Esophagus muscularis mucosa (tissue), 4 donors: ENCODE measurements around the gene PKHD1. TPM values are rescaled to one million over a fixed set of nuclear protein-coding genes. Genes with fewer than 3 reads are reported as not detected.

Experiments
- DNase-seq: peaks from one replicate; pipeline ENCODE4 v3.0.0-alpha.2; 2017; ENCODE audit errors: extremely low spot score
- H3K27ac ChIP-seq, 4 donors: fragments of 200-600 bp; sonication (generic); replicated peaks in 1 of 4; 1 replicate in 3 of 4; 2 replicates in 1 of 4; pipeline ENCODE4 v1.5.1; 2016 to 2019; ENCODE audit warnings: mild to moderate bottlenecking in 1 of 4
- H3K27me3 ChIP-seq, 4 donors: fragments of 200-600 bp; sonication (generic); one replicate each; pipeline versions ENCODE4 v1.5.1 to v1.6.0; 2016 to 2019
- H3K36me3 ChIP-seq, 4 donors: fragments of 200-600 bp; sonication (generic); one replicate each; pipeline ENCODE4 v1.5.1; 2016 to 2019
- H3K4me1 ChIP-seq, 4 donors: fragments of 200-600 bp; sonication (generic); one replicate each; pipeline ENCODE4 v1.5.1; 2016 to 2019
- H3K4me3 ChIP-seq, 4 donors: fragments of 200-600 bp; sonication (generic); 1 replicate in 2 of 4; 2 replicates in 2 of 4; pipeline ENCODE4 v1.5.1; 2016 to 2019; ENCODE audit warnings: mild to moderate bottlenecking in 4 of 4, moderate library complexity in 1 of 4
- H3K9me3 ChIP-seq, 4 donors: fragments of 200-600 bp; sonication (generic); 1 replicate in 3 of 4; 2 replicates in 1 of 4; pipeline ENCODE4 v1.5.1; 2016 to 2019
- EP300 ChIP-seq: sonication (generic); formaldehyde crosslinking; IDR thresholded peaks from one replicate; pipeline ENCODE4 v1.6.1; 2017; ENCODE audit warnings: antibody characterized with exemption
- POLR2A ChIP-seq: fragments of 450-650 bp; IDR thresholded peaks from one replicate; pipeline ENCODE4 v1.6.1; 2017; ENCODE audit warnings: antibody characterized with exemption, moderate library complexity, mild to moderate bottlenecking, low read depth
- POLR2AphosphoS5 ChIP-seq, 2 donors: sonication (generic); formaldehyde crosslinking; IDR thresholded peaks; one replicate each; pipeline ENCODE4 v1.6.1; 2017; ENCODE audit warnings: antibody characterized with exemption in 2 of 2
- WGBS: methylation state at CpG from one replicate; pipeline ENCODE4 v1.1.5; 2018; 5-methylcytosine and 5-hydroxymethylcytosine counted together
- intact Hi-C: fragments of 100-400 bp; cut with DNase I; formaldehyde crosslinking; loops from one replicate; pipeline ENCODE4 v1.15.1; 2023
- total RNA-seq, 4 donors: library from RNA; depleted of rRNA; stranded (reverse); fragments of >200 nt; gene quantifications; one replicate each; pipeline versions ENCODE4 v1.1.0 to v1.2.1, GENCODE V29; 2016
- TF ChIP-seq, protein P1 (sequence below), 3 experiments: fragments of 200-600 bp in 2 of 3; fragments of 450-650 bp in 1 of 3; sonication (generic) in 2 of 3; IDR thresholded peaks; one replicate each; pipeline ENCODE4 v1.5.1; 2017 to 2019; ENCODE audit warnings: antibody characterized with exemption in 3 of 3, mild to moderate bottlenecking in 2 of 3, moderate library complexity in 1 of 3

PKHD1 gene
- total RNA-seq, 4 donors from 2014 or later = under 0.01 TPM; not detected in 3

DNA sequence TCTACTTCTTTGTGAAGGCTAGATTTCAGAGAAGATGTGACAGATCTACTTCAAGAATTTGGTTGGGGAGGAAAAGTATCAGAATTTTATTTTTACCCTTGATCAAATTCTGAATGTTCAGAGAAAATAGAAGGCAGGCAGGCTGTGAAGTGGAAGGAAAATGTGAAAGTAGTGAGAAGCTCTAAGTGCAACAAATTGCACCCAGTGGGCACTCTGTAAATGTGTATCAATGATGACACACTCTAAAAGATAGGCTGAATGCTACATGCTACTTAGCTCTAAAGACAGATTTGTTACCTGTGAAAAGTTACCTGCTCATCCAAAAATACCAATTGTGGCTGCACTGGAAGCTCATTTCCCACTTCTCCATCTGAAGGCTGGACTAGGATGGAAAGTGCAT lies 438.6 kb downstream of the PKHD1 start:
- Histone ChIP-seq H3K36me3 (no peaks in the 10 kb centered on the region), H3K27ac (no peak overlapping the region), H3K4me1 (no peaks in the 10 kb centered on the region), H3K4me3 (no peak overlapping the region), H3K9me3 (no peaks in the 10 kb centered on the region), H3K27me3 (no peaks in the 10 kb centered on the region)
- no peak for TF ChIP-seq POLR2AphosphoS5 (IDR thresholded peaks at IDR 0.05)
- TF ChIP-seq POLR2A = no peak
- no peak for TF ChIP-seq EP300
- TF ChIP-seq, protein P1, sequence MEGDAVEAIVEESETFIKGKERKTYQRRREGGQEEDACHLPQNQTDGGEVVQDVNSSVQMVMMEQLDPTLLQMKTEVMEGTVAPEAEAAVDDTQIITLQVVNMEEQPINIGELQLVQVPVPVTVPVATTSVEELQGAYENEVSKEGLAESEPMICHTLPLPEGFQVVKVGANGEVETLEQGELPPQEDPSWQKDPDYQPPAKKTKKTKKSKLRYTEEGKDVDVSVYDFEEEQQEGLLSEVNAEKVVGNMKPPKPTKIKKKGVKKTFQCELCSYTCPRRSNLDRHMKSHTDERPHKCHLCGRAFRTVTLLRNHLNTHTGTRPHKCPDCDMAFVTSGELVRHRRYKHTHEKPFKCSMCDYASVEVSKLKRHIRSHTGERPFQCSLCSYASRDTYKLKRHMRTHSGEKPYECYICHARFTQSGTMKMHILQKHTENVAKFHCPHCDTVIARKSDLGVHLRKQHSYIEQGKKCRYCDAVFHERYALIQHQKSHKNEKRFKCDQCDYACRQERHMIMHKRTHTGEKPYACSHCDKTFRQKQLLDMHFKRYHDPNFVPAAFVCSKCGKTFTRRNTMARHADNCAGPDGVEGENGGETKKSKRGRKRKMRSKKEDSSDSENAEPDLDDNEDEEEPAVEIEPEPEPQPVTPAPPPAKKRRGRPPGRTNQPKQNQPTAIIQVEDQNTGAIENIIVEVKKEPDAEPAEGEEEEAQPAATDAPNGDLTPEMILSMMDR (IDR thresholded peaks at IDR 0.05) = no peak
- intact Hi-C loops = no loop called here
- DNase-seq = no peak

GRCh38 chr6:51648236-51648635 lies 439.2 kb downstream of the PKHD1 start:
- no peaks in the 10 kb centered on the region for H3K27me3 ChIP-seq
- no peaks in the 10 kb centered on the region for H3K4me1 ChIP-seq
- no peak overlapping the region for H3K4me3 ChIP-seq
- no peak overlapping the region for H3K27ac ChIP-seq
- intact Hi-C loops = no loop called here
- DNase-seq = no peak
- H3K36me3 ChIP-seq = no peaks in the 10 kb centered on the region
- TF ChIP-seq, protein P1 (IDR thresholded peaks at IDR 0.05) = no peak
- TF ChIP-seq EP300 = no peak
- TF ChIP-seq POLR2AphosphoS5 (IDR thresholded peaks at IDR 0.05) = no peak
- no peak for TF ChIP-seq POLR2A
- H3K9me3 ChIP-seq = no peaks in the 10 kb centered on the region

DNA sequence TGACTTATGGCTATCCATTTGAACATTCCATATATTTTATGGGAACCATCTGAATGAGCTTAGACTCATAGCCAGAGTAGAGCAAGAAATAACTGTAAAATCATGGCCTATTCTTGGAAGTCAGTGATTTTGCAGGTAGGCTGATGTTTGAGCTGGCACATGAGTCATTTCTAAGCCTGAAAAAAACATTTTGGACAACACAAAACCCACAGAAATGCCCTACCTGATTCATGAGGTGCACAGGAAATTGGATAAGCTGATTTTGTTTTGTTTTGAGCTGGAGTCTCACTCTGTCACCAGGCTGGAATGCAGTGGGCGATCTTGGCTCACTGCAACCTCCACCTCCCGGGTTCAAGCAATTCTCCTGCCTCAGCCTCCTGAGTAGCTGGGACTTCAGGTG lies 443.0 kb downstream of the PKHD1 start:
- no peaks in the 10 kb centered on the region for H3K4me1 ChIP-seq
- H3K4me3 ChIP-seq = no peak overlapping the region
- no peak overlapping the region for H3K27ac ChIP-seq
- WGBS = 86% methylated on average over 2 of the region's 2 CpGs
- H3K36me3 ChIP-seq = no peaks in the 10 kb centered on the region
- no peak for DNase-seq
- H3K27me3 ChIP-seq = no peaks in the 10 kb centered on the region
- TF ChIP-seq POLR2A (no peak), POLR2AphosphoS5 (IDR thresholded peaks at IDR 0.05) (no peak), EP300 (no peak)
- TF ChIP-seq, protein P1 (IDR thresholded peaks at IDR 0.05) = no peak
- intact Hi-C loops = no loop called here
- no peaks in the 10 kb centered on the region for H3K9me3 ChIP-seq

DNA sequence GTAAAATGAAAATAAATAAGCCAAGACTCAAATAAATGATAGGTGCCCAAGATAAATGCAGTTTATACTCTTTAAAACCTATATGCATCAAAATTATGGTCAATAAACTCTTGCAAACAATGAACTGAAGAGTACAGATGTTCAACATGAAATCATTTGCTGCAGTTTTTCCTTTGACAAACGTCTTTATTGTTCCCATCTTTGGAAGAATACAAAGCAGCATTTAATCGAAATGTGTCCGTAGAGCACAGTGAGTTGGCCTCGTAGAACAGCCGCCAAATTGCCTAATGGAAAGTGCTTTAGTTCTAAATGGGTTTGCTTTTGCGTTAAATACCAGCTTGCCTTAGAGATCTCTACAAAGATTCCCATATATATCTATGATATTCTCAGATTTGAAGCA lies 447.4 kb downstream of the PKHD1 start:
- 72% methylated on average over 6 of the region's 6 CpGs for WGBS
- DNase-seq = no peak
- H3K4me1 ChIP-seq = no peaks in the 10 kb centered on the region
- H3K4me3 ChIP-seq = no peak overlapping the region
- no peak overlapping the region for H3K27ac ChIP-seq
- peaks cover 0 to 3% (median 0%) of the 10 kb centered on the region in 4 donors for H3K27me3 ChIP-seq
- intact Hi-C loops = no loop called here
- H3K9me3 ChIP-seq = no peaks in the 10 kb centered on the region
- no peaks in the 10 kb centered on the region for H3K36me3 ChIP-seq
- TF ChIP-seq EP300 (no peak), POLR2AphosphoS5 (IDR thresholded peaks at IDR 0.05) (no peak), POLR2A (no peak)
- TF ChIP-seq, protein P1 (IDR thresholded peaks at IDR 0.05) = no peak

- no peaks in the 10 kb centered on the region for H3K36me3 ChIP-seq
- H3K4me1 ChIP-seq = no peaks in the 10 kb centered on the region
- DNase-seq = no peak
- H3K27me3 ChIP-seq = peaks cover 0 to 3% (median 0%) of the 10 kb centered on the region in 4 donors
- TF ChIP-seq POLR2AphosphoS5 (IDR thresholded peaks at IDR 0.05) (no peak), EP300 (no peak), POLR2A (no peak)
- TF ChIP-seq, protein P1 (IDR thresholded peaks at IDR 0.05) = no peak
- intact Hi-C loops = no loop called here
- no peak overlapping the region for H3K4me3 ChIP-seq
- no peak overlapping the region for H3K27ac ChIP-seq
- WGBS = 65% methylated on average over 1 of the region's 1 CpG
- H3K9me3 ChIP-seq = peaks cover 0 to 7% (median 4%) of the 10 kb centered on the region in 4 donors
Measured at GRCh38 chr6:51633424-51633823, 454.0 kb downstream of the PKHD1 start.
